ENCODE data around the gene KNCN.

GRCh38 chr1:46558141-46558963, 6.9 kb upstream of the KNCN start:
- TF ChIP-seq CTCF (IDR thresholded peaks at IDR 0.05) (no peak), POLR2A (IDR thresholded peaks at IDR 0.05) (no peak)
